Neural cell (in vitro differentiated cells): Measurements from ENCODE around the gene ACACA. TPM values are rescaled to one million over a fixed set of nuclear protein-coding genes. Genes with fewer than 3 reads are reported as not detected.

Experiments used
- H2AFZ ChIP-seq: fragments of 200-600, 300-800 bp; sonication (generic), shearing (Covaris generic); 2 replicates; pipeline ENCODE4 v1.6.0; 2014; ENCODE audit warnings: low read depth, mild to moderate bottlenecking, antibody characterized with exemption, low read length, moderate library complexity
- H3F3A ChIP-seq: fragments of 200-600 bp; shearing (Covaris generic); 2 replicates; pipeline ENCODE4 v1.6.1; 2016; ENCODE audit warnings: mild to moderate bottlenecking, moderate library complexity, mixed read lengths, antibody characterized with exemption, low read length; ENCODE audit not compliant: insufficient read depth, poor library complexity, severe bottlenecking
- H3K27ac ChIP-seq: fragments of 200-600, 300-800 bp; sonication (generic), shearing (Covaris generic); 2 replicates; pipeline ENCODE4 v1.5.1; 2014; ENCODE audit warnings: mild to moderate bottlenecking, low read length, moderate library complexity
- H3K27me3 ChIP-seq: fragments of 300-800, 200-600 bp; sonication (generic), shearing (Covaris generic); 2 replicates; pipeline ENCODE4 v1.6.0; 2014; ENCODE audit warnings: mild to moderate bottlenecking, low read depth, low read length, moderate library complexity; ENCODE audit not compliant: insufficient read depth
- H3K36me3 ChIP-seq: fragments of 300-800, 200-600 bp; sonication (generic), shearing (Covaris generic); 2 replicates; pipeline ENCODE4 v1.5.1; 2014; ENCODE audit warnings: mild to moderate bottlenecking, antibody characterized with exemption, low read length, moderate library complexity; ENCODE audit not compliant: insufficient read depth
- H3K4me2 ChIP-seq: fragments of 300-800, 200-600 bp; sonication (generic), shearing (Covaris generic); 2 replicates; pipeline ENCODE4 v1.6.0; 2014; ENCODE audit warnings: mild to moderate bottlenecking, low read length
- H3K4me3 ChIP-seq: fragments of 300-800, 200-600 bp; sonication (generic), shearing (Covaris generic); 2 replicates; pipeline ENCODE4 v1.5.1; 2014; ENCODE audit warnings: mild to moderate bottlenecking, low read length, moderate library complexity
- H3K79me2 ChIP-seq: fragments of 200-600 bp; shearing (Covaris generic); replicated peaks from 2 replicates; pipeline ENCODE4 v1.6.0; 2014; ENCODE audit warnings: mild to moderate bottlenecking, low read length, moderate library complexity; ENCODE audit not compliant: insufficient read depth
- H3K9ac ChIP-seq: fragments of 300-800, 200-600 bp; sonication (generic), shearing (Covaris generic); 2 replicates; pipeline ENCODE4 v1.6.1; 2016; ENCODE audit warnings: mild to moderate bottlenecking, low read length, mixed read lengths
- H3K9me2 ChIP-seq: fragments of 200-600 bp; shearing (Covaris generic); 2 replicates; pipeline ENCODE4 v1.6.1; 2016; ENCODE audit warnings: mild to moderate bottlenecking, low read length, mixed read lengths; ENCODE audit not compliant: insufficient read depth
- H3K9me3 ChIP-seq: fragments of 200-600, 300-800 bp; sonication (generic), shearing (Covaris generic); 2 replicates; pipeline ENCODE4 v1.6.1; 2016; ENCODE audit warnings: mild to moderate bottlenecking, mixed run types, low read length, moderate library complexity, mixed read lengths
- H4K20me1 ChIP-seq: fragments of 200-600 bp; shearing (Covaris generic); 2 replicates; pipeline ENCODE4 v1.6.1; 2016; ENCODE audit warnings: mild to moderate bottlenecking, mixed run types; ENCODE audit not compliant: insufficient read depth
- EP300 ChIP-seq: fragments of 450-650 bp; conservative IDR thresholded peaks from 2 replicates; pipeline ENCODE4 v1.6.1; 2014; ENCODE audit warnings: antibody characterized with exemption, mild to moderate bottlenecking, moderate library complexity; ENCODE audit not compliant: poor library complexity, severe bottlenecking
- EZH2 ChIP-seq: fragments of 200-600, 300-800 bp; shearing (Covaris generic), sonication (generic); IDR thresholded peaks from 2 replicates; pipeline ENCODE4 v1.6.1; 2014; ENCODE audit warnings: antibody characterized with exemption, low read length, borderline replicate concordance, mild to moderate bottlenecking; ENCODE audit not compliant: insufficient read depth, poor library complexity, severe bottlenecking
- MXI1 ChIP-seq: fragments of 450-650 bp; conservative IDR thresholded peaks from 2 replicates; pipeline ENCODE4 v1.6.1; 2014; ENCODE audit warnings: antibody characterized with exemption, mild to moderate bottlenecking; ENCODE audit not compliant: poor library complexity, severe bottlenecking
- POLR2AphosphoS5 ChIP-seq: IDR thresholded peaks from 2 replicates; pipeline ENCODE4 v1.6.1; 2012
- RAD21 ChIP-seq: fragments of 450-650 bp; conservative IDR thresholded peaks from 2 replicates; pipeline ENCODE4 v1.6.1; 2014; ENCODE audit warnings: antibody characterized with exemption, mild to moderate bottlenecking, moderate library complexity
- SMC3 ChIP-seq: fragments of 450-650 bp; conservative IDR thresholded peaks from 2 replicates; pipeline ENCODE4 v1.6.1; 2014; ENCODE audit warnings: antibody characterized with exemption, mild to moderate bottlenecking, moderate library complexity; ENCODE audit not compliant: poor library complexity
- TAF1 ChIP-seq: IDR thresholded peaks from 2 replicates; pipeline ENCODE4 v1.6.1; 2012; ENCODE audit warnings: low read depth
- polyA plus RNA-seq: library from polyadenylated mRNA; depleted of rRNA; stranded (reverse); fragments of >200 nt; gene quantifications from 2 replicates; pipeline ENCODE4 v1.2.3, GENCODE V29; 2014
- TF ChIP-seq, protein P1 (sequence below): IDR thresholded peaks from 2 replicates; pipeline ENCODE4 v1.6.1; 2012; ENCODE audit warnings: borderline replicate concordance
- TF ChIP-seq, protein P2 (sequence below): fragments of 450-650 bp; IDR thresholded peaks from 2 replicates; pipeline ENCODE4 v1.5.1; 2014; ENCODE audit warnings: antibody characterized with exemption, mild to moderate bottlenecking, moderate library complexity; ENCODE audit not compliant: poor library complexity, severe bottlenecking

The ACACA gene
- polyA plus RNA-seq, 1 donor from 2014 or later = 38.4 TPM

DNA sequence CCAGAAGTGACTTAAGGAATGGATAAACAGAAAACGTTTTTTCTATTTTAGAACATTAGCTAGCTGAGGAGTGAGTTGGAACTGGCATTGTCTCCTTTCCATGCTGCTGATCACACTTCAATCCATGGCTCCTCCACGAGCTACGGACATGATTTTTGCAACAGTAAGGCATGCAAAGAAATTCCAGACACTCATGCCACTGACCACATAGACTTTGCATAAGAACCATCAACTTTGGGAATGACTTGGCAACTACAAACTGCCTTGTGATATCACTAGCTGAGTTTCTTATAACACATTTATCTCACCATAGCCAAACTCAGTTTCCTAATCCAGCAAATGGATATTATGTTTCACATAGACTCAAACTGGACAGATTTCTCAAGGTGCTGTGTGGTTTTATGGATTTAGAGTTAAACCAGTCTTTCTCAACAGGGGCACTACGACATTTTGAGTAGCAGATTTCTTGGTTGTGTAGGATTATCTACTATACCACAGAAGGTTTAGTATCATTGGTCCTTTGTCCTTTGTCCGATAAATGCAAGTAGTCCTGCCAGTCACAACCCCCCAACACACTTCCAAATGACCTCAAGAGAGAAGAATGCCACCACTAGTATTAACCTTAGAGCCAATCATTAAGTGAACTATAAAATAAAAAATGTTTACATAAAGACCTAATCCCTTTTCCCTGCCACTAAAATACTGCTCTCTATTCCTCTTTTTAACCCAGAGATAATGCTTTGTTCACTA lies 79.1 kb downstream of the ACACA start:
- H3K36me3 ChIP-seq = no peaks in the 10 kb centered on the region
- no peaks in the 10 kb centered on the region for H3K27me3 ChIP-seq
- H2AFZ ChIP-seq = no peak overlapping the region
- H3K79me2 ChIP-seq = no peaks in the 10 kb centered on the region
- H3K27ac ChIP-seq = no peak overlapping the region
- H3K4me2 ChIP-seq = no peak overlapping the region
- no peak overlapping the region for H3K4me3 ChIP-seq
- H3K9me2 ChIP-seq = no peaks in the 10 kb centered on the region
- H3F3A ChIP-seq = no peaks in the 10 kb centered on the region
- TF ChIP-seq, protein P1, sequence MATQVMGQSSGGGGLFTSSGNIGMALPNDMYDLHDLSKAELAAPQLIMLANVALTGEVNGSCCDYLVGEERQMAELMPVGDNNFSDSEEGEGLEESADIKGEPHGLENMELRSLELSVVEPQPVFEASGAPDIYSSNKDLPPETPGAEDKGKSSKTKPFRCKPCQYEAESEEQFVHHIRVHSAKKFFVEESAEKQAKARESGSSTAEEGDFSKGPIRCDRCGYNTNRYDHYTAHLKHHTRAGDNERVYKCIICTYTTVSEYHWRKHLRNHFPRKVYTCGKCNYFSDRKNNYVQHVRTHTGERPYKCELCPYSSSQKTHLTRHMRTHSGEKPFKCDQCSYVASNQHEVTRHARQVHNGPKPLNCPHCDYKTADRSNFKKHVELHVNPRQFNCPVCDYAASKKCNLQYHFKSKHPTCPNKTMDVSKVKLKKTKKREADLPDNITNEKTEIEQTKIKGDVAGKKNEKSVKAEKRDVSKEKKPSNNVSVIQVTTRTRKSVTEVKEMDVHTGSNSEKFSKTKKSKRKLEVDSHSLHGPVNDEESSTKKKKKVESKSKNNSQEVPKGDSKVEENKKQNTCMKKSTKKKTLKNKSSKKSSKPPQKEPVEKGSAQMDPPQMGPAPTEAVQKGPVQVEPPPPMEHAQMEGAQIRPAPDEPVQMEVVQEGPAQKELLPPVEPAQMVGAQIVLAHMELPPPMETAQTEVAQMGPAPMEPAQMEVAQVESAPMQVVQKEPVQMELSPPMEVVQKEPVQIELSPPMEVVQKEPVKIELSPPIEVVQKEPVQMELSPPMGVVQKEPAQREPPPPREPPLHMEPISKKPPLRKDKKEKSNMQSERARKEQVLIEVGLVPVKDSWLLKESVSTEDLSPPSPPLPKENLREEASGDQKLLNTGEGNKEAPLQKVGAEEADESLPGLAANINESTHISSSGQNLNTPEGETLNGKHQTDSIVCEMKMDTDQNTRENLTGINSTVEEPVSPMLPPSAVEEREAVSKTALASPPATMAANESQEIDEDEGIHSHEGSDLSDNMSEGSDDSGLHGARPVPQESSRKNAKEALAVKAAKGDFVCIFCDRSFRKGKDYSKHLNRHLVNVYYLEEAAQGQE = no peak
- no peak for TF ChIP-seq MXI1
- no peak for TF ChIP-seq EP300
- TF ChIP-seq SMC3 = no peak
- TF ChIP-seq EZH2 = no peak
- no peak for TF ChIP-seq TAF1
- no peak for TF ChIP-seq RAD21
- TF ChIP-seq, protein P2, sequence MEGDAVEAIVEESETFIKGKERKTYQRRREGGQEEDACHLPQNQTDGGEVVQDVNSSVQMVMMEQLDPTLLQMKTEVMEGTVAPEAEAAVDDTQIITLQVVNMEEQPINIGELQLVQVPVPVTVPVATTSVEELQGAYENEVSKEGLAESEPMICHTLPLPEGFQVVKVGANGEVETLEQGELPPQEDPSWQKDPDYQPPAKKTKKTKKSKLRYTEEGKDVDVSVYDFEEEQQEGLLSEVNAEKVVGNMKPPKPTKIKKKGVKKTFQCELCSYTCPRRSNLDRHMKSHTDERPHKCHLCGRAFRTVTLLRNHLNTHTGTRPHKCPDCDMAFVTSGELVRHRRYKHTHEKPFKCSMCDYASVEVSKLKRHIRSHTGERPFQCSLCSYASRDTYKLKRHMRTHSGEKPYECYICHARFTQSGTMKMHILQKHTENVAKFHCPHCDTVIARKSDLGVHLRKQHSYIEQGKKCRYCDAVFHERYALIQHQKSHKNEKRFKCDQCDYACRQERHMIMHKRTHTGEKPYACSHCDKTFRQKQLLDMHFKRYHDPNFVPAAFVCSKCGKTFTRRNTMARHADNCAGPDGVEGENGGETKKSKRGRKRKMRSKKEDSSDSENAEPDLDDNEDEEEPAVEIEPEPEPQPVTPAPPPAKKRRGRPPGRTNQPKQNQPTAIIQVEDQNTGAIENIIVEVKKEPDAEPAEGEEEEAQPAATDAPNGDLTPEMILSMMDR = no peak
- no peak for TF ChIP-seq POLR2AphosphoS5
- H3K9ac ChIP-seq = no peak overlapping the region
- no peaks in the 10 kb centered on the region for H4K20me1 ChIP-seq
- H3K9me3 ChIP-seq = no peaks in the 10 kb centered on the region

DNA sequence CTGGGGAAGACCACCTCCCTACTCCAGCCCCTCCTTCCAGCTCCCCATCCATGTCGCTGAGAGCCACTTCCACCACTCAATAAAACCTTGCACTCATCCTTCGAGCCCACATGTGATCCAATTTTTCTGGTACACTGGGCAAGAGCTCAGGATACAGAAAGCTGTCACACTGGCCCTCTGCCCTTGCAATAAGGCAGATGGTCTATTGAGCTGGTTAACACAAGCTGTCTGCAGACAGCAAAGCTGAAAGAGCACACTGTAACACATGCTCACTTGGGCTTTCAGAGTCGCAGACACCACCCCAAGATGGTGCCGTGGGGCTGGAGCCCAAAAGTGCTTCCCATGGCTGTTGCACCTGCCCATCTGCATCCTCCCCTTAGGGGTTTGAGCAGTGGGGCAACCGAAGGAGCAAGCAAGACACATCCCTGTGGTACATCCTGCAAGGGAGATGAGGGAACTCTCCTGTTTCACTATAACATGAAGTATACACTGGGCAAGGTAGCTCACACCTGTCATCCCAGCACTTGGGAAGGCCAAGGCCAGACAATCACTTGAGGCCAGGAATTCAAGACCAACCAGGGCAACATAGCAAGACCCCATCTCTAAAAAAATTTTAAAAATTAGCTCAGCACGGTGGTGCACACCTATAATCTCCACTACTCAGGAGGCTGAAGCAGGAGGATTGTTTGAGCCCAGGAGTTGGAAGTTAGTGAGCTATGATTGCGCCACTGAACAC lies 83.6 kb downstream of the ACACA start:
- Histone ChIP-seq H3K4me3 (no peak overlapping the region), H3K4me2 (no peak overlapping the region), H3K9me3 (no peaks in the 10 kb centered on the region), H3K79me2 (no peaks in the 10 kb centered on the region), H3K36me3 (no peaks in the 10 kb centered on the region), H3K27me3 (no peaks in the 10 kb centered on the region), H2AFZ (no peak overlapping the region), H4K20me1 (no peaks in the 10 kb centered on the region), H3F3A (no peaks in the 10 kb centered on the region), H3K27ac (no peak overlapping the region), H3K9me2 (no peaks in the 10 kb centered on the region), H3K9ac (no peak overlapping the region)
- TF ChIP-seq, protein P2 = no peak
- TF ChIP-seq EP300 (no peak), MXI1 (no peak), TAF1 (no peak), EZH2 (no peak), SMC3 (no peak), RAD21 (no peak), POLR2AphosphoS5 (no peak)
- TF ChIP-seq, protein P1 = no peak
